Measurements from ENCODE around the gene SMURF1.
"Not testable (repeated sequence)": the region's sequence is repeated elsewhere in the genome, so short reads cannot be mapped to it uniquely, and the experiment has no call there.

GRCh38 chr7:99163669-99164068 lies 19.8 kb upstream of the SMURF1 start:
- TF ChIP-seq CTCF (conservative IDR thresholded peaks at IDR 0.05; ENCODE audit: low read depth, low read length); EZH2phosphoT487 (IDR thresholded peaks at IDR 0.05; ENCODE audit: borderline replicate concordance, low read length); EZH2 (IDR thresholded peaks at IDR 0.05; ENCODE audit: low read length, unreplicated experiment): not testable (repeated sequence)

Data from PC-3 (cell line).